ENCODE results near the gene CCDC50.

GRCh38 chr3:191382661-191383060 is 53.5 kb downstream of the CCDC50 start:
- TF ChIP-seq, protein P1, sequence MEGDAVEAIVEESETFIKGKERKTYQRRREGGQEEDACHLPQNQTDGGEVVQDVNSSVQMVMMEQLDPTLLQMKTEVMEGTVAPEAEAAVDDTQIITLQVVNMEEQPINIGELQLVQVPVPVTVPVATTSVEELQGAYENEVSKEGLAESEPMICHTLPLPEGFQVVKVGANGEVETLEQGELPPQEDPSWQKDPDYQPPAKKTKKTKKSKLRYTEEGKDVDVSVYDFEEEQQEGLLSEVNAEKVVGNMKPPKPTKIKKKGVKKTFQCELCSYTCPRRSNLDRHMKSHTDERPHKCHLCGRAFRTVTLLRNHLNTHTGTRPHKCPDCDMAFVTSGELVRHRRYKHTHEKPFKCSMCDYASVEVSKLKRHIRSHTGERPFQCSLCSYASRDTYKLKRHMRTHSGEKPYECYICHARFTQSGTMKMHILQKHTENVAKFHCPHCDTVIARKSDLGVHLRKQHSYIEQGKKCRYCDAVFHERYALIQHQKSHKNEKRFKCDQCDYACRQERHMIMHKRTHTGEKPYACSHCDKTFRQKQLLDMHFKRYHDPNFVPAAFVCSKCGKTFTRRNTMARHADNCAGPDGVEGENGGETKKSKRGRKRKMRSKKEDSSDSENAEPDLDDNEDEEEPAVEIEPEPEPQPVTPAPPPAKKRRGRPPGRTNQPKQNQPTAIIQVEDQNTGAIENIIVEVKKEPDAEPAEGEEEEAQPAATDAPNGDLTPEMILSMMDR (IDR thresholded peaks at IDR 0.05; ENCODE audit: borderline replicate concordance, extremely low read depth, low read length, poor library complexity, severe bottlenecking), result no peak
- no peak for TF ChIP-seq EZH2 (IDR thresholded peaks at IDR 0.05; ENCODE audit: borderline replicate concordance, low read depth, low read length, severe bottlenecking)
